ENCODE results near the gene PRAMEF17.
"Not testable (repeated sequence)": the region's sequence is repeated elsewhere in the genome, so short reads cannot be mapped to it uniquely, and the experiment has no call there.

- TF ChIP-seq ATF2 (tag by site-specific recombination; IDR thresholded peaks at IDR 0.05; ENCODE audit: low read depth); ZNF302 (tag by site-specific recombination; IDR thresholded peaks at IDR 0.05; ENCODE audit: low read depth); CTCF (tag by site-specific recombination; IDR thresholded peaks at IDR 0.05): not testable (repeated sequence)
These were observed 36.0 kb upstream of the PRAMEF17 start for GRCh38 chr1:13353476-13353875.

All from HEK293 (cell line).